Large intestine (tissue), 3 donors: ENCODE results near the gene PPM1L. TPM values are rescaled to one million over a fixed set of nuclear protein-coding genes. Genes with fewer than 3 reads are reported as not detected.
A peak's percentile ranks its signal among the peaks of the same experiment; 100 is the strongest.

ENCODE experiments used
- DNase-seq, 2 donors: peaks; one replicate each; pipeline versions ENCODE4 v3.0.0 to v3.0.0-alpha.2; 2013
- H3K27ac ChIP-seq: one replicate; pipeline ENCODE4 v1.5.1; 2013; ENCODE audit warnings: low read length
- H3K27me3 ChIP-seq: 2 replicates; pipeline ENCODE4 v1.6.1; 2013; ENCODE audit warnings: low read length; ENCODE audit not compliant: control insufficient read depth, insufficient read depth
- H3K36me3 ChIP-seq: 2 replicates; pipeline ENCODE4 v1.6.1; 2013; ENCODE audit warnings: low read length; ENCODE audit not compliant: control insufficient read depth, insufficient read depth
- H3K4me1 ChIP-seq: one replicate; pipeline ENCODE4 v1.6.1; 2013; ENCODE audit warnings: low read length; ENCODE audit not compliant: control insufficient read depth, insufficient read depth
- H3K4me3 ChIP-seq: one replicate; pipeline ENCODE4 v1.5.1; 2013; ENCODE audit warnings: low read length
- H3K9me3 ChIP-seq: one replicate; pipeline ENCODE4 v1.6.1; 2013; ENCODE audit warnings: mild to moderate bottlenecking, low read depth, low read length, moderate library complexity; ENCODE audit not compliant: control insufficient read depth
- WGBS: methylation state at CpG from one replicate; pipeline ENCODE4 v1.1.5; 2013; ENCODE audit warnings: low lambda C conversion rate; ENCODE audit not compliant: insufficient coverage; 5-methylcytosine and 5-hydroxymethylcytosine counted together
- polyA plus RNA-seq: library from polyadenylated mRNA; unstranded; fragments of 120-200 nt; gene quantifications from one replicate; pipeline ENCODE4 v1.2.1, GENCODE V29; 2013

PPM1L gene
- polyA plus RNA-seq, 1 donor = 4.5 TPM

- DNase-seq = no peak
- no peaks in the 10 kb centered on the region for H3K9me3 ChIP-seq
- H3K27me3 ChIP-seq = no peaks in the 10 kb centered on the region
- no peaks in the 10 kb centered on the region for H3K36me3 ChIP-seq
- no peak overlapping the region for H3K4me3 ChIP-seq
- no peak overlapping the region for H3K27ac ChIP-seq
- H3K4me1 ChIP-seq = no peaks in the 10 kb centered on the region
- 100% methylated on average over 1 of the region's 6 CpGs for WGBS
These were observed 295.8 kb downstream of the PPM1L start for GRCh38 chr3:161051856-161052255.

DNA sequence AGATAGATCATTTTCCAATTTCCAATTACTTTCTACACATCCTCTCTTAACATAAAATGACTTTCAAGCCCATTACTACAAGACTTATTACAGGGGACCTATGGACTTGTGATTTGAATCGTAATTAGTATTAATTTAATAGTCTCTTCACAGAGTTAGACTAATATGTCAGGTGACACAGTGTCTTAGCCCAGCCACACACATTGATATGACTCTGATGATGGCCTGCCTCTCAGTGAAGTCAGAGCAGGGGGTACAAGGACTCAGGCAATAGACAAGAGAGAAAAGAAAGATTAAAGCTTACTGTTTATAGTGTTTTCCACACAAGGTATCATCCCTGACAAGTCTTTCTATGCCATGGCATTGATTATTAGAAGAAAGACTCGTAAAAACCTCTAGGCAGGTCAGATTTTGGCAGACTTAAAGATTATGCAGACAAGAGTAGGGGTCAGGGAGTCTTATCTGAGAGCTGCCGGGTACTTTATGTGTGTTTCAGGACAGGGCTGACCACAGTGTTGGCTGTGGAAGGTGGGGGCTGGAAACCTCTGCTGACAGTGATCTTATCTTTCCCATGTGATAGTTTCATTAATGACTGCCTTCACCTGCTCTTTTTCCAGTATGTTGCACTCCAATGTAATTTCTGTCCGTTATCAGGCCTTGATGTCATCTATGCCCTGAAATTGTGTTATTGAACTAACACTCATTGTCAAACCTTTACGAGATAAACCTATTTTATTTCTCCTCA lies 299.0 kb downstream of the PPM1L start:
- H3K27me3 ChIP-seq = no peaks in the 10 kb centered on the region
- no peak overlapping the region for H3K27ac ChIP-seq
- no peak overlapping the region for H3K4me3 ChIP-seq
- H3K4me1 ChIP-seq = no peaks in the 10 kb centered on the region
- no peaks in the 10 kb centered on the region for H3K9me3 ChIP-seq
- 40% methylated on average over 1 of the region's 5 CpGs for WGBS
- DNase-seq = no peak
- no peaks in the 10 kb centered on the region for H3K36me3 ChIP-seq

DNA sequence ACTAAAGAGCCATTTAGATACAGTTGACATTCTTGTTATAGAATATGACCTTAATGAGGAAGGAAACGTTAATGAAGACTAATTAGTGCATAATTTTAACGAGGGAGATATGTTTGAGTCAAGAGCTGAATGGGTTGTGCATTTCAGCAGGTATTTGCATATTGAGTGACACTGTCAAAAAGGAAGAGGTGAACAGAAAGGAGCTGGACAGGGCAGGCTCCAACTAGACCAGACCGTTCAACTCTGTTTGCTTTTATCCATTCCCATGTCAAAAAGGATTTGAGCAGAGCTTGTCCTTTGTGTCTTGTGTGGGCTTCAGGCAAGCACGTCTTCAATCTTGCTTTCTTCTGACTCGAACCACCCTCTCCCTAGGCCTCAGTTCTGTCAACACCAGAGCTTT lies 308.4 kb downstream of the PPM1L start:
- H3K4me3 ChIP-seq = no peak overlapping the region
- H3K27me3 ChIP-seq = no peaks in the 10 kb centered on the region
- WGBS = 69% methylated on average over 3 of the region's 5 CpGs
- H3K27ac ChIP-seq = no peak overlapping the region
- DNase-seq = no peak
- no peaks in the 10 kb centered on the region for H3K36me3 ChIP-seq
- H3K4me1 ChIP-seq = no peaks in the 10 kb centered on the region
- no peaks in the 10 kb centered on the region for H3K9me3 ChIP-seq

- Histone ChIP-seq H3K4me3 (no peak overlapping the region), H3K36me3 (no peaks in the 10 kb centered on the region), H3K27ac (no peak overlapping the region), H3K9me3 (no peaks in the 10 kb centered on the region), H3K4me1 (no peaks in the 10 kb centered on the region), H3K27me3 (no peaks in the 10 kb centered on the region)
- no peak for DNase-seq
- 84% methylated on average over 2 of the region's 3 CpGs for WGBS
These were observed 310.9 kb downstream of the PPM1L start for GRCh38 chr3:161066930-161067329.

DNA sequence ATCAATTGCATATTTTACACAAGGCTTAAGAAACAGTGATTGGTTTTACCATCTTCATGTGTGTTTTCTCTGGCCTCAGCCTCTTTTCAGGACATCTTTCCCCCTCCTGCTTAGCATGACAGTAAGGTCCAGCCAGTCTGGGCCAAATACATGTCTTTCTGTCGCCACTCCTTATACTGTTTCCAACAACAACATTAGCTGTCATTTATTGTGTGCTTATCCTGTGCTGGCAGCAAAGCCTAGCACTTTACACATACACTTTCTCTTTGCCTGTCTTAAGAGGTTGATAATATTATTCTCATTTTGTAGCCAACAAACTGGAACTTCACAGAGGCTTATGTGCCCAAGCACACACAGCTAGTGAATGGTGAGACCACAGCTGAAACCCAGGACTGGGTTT lies 311.3 kb downstream of the PPM1L start:
- no peaks in the 10 kb centered on the region for H3K9me3 ChIP-seq
- DNase-seq = no peak
- no peaks in the 10 kb centered on the region for H3K27me3 ChIP-seq
- no peaks in the 10 kb centered on the region for H3K4me1 ChIP-seq
- no CpG with 5 or more reads among the region's 1 CpG for WGBS
- H3K36me3 ChIP-seq = no peaks in the 10 kb centered on the region
- no peak overlapping the region for H3K4me3 ChIP-seq
- no peak overlapping the region for H3K27ac ChIP-seq

- WGBS = no CpG with 5 or more reads among the region's 5 CpGs
- no peaks in the 10 kb centered on the region for H3K9me3 ChIP-seq
- no peak overlapping the region for H3K27ac ChIP-seq
- H3K27me3 ChIP-seq = no peaks in the 10 kb centered on the region
- no peaks in the 10 kb centered on the region for H3K4me1 ChIP-seq
- no peak overlapping the region for H3K4me3 ChIP-seq
- DNase-seq = peak; percentile 8 to 39
- no peaks in the 10 kb centered on the region for H3K36me3 ChIP-seq
These were observed 313.6 kb downstream of the PPM1L start for GRCh38 chr3:161069511-161070251.

DNA sequence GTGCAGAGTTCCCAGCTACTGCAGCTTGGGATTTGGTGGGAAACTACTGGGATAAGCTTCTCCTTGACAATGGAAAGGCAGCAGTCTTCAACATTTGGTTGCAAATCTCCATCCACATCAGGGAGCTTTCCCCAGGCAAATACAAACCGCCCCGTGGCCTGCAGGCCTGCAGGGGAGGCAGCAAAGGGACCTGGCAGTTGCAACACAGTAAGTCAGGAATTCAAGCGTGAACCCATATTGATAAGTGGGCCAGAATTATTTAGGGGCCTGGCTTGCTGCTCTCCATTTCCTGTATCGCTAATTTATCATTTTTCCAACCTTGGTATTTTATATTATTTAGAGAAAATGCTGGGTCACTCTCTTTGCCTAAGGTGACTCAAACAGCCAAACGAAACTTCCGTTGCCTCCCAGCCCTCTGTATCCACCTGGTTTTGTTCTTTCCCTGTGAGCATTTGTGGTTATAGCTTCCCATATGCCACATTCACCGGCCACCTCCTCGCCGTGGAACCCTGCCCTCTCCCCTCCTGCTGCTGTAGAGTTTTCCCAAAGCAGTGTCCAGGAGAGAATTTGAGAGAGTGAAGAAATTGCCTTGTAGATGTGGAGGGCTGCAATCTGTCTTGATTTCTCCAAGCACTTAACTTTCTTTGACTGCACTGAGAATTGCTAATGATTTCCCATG lies 314.4 kb downstream of the PPM1L start:
- H3K27me3 ChIP-seq = no peaks in the 10 kb centered on the region
- H3K4me3 ChIP-seq = no peak overlapping the region
- 67% methylated on average over 1 of the region's 9 CpGs for WGBS
- no peak for DNase-seq
- no peak overlapping the region for H3K27ac ChIP-seq
- H3K36me3 ChIP-seq = no peaks in the 10 kb centered on the region
- H3K4me1 ChIP-seq = no peaks in the 10 kb centered on the region
- no peaks in the 10 kb centered on the region for H3K9me3 ChIP-seq

GRCh38 chr3:161070980-161071663 lies 315.1 kb downstream of the PPM1L start:
- Histone ChIP-seq H3K27ac (no peak overlapping the region), H3K9me3 (no peaks in the 10 kb centered on the region), H3K4me1 (no peaks in the 10 kb centered on the region), H3K36me3 (no peaks in the 10 kb centered on the region), H3K4me3 (no peak overlapping the region), H3K27me3 (no peaks in the 10 kb centered on the region)
- no peak for DNase-seq
- WGBS = 93% methylated on average over 5 of the region's 6 CpGs

DNA sequence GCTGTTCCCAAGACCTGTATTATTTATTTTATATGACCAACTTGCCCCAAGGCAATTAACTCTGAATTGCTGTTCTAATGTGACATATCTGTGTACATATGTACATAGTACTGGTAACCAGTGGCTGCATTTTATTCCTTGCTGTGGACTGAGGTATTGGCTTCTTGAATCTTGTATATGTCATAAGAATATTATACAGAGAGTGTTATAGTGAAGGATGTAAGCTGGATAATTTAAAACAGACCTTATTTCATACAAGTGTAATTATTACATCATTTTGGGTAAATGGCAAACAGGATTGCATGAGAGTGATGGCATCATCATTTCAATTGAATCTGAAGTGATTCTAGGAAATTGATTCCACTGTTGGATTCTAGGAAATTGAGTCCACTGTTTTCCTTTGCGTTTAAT lies 316.2 kb downstream of the PPM1L start:
- H3K36me3 ChIP-seq = no peaks in the 10 kb centered on the region
- no peak overlapping the region for H3K27ac ChIP-seq
- H3K4me1 ChIP-seq = no peaks in the 10 kb centered on the region
- no peaks in the 10 kb centered on the region for H3K9me3 ChIP-seq
- WGBS = 83% methylated on average over 1 of the region's 1 CpG
- no peak for DNase-seq
- no peak overlapping the region for H3K4me3 ChIP-seq
- H3K27me3 ChIP-seq = no peaks in the 10 kb centered on the region

GRCh38 chr3:161072751-161073150 lies 316.7 kb downstream of the PPM1L start:
- DNase-seq = no peak
- Histone ChIP-seq H3K9me3 (no peaks in the 10 kb centered on the region), H3K4me1 (no peaks in the 10 kb centered on the region), H3K27ac (no peak overlapping the region), H3K27me3 (no peaks in the 10 kb centered on the region), H3K36me3 (no peaks in the 10 kb centered on the region), H3K4me3 (no peak overlapping the region)
